ENCODE data around the gene CD300LG. TPM values are rescaled to one million over a fixed set of nuclear protein-coding genes. Genes with fewer than 3 reads are reported as not detected.

The CD300LG gene
- total RNA-seq, 1 experiment from 2014 or later, result not detected

GRCh38 chr17:43817826-43818225 is 29.1 kb upstream of the CD300LG start:
- Mint-ChIP-seq H3K27me3 (ENCODE audit: insufficient read depth, unreplicated experiment) (no peaks in the 10 kb centered on the region), H3K4me3 (ENCODE audit: unreplicated experiment) (no peak overlapping the region), H3K4me1 (ENCODE audit: insufficient read depth, unreplicated experiment) (peaks cover 8% of the 10 kb centered on the region), H3K27ac (ENCODE audit: low read depth, unreplicated experiment) (no peak overlapping the region), H3K9me3 (ENCODE audit: unreplicated experiment) (no peaks in the 10 kb centered on the region), H3K36me3 (ENCODE audit: insufficient read depth, unreplicated experiment) (peaks cover 33% of the 10 kb centered on the region)
- POLR2A ChIA-PET, result interaction anchor here (0.6 to 1.7 kb wide), 4 partner anchors 15 to 467 kb away, joined by 3 to 7 read pairs (median 4); partner anchors contain the start of gene MPP3
- CTCF ChIA-PET, result interaction anchor here (0.6 to 1.2 kb wide), 6 partner anchors 14 to 242 kb away, joined by 3 to 5 read pairs (median 4); no protein-coding TSS in a partner anchor
- DNase-seq (ENCODE audit: unreplicated experiment), result no peak
- TF ChIP-seq CTCF (IDR thresholded peaks at IDR 0.05; ENCODE audit: unreplicated experiment), result no peak
- intact Hi-C loops (cut with micrococcal nuclease), result no loop called here
- BruUV-seq (replicated peaks), result no TSS peak

- Mint-ChIP-seq H3K4me1 (ENCODE audit: insufficient read depth, unreplicated experiment) (peaks cover 8% of the 10 kb centered on the region), H3K27ac (ENCODE audit: low read depth, unreplicated experiment) (no peak overlapping the region), H3K4me3 (ENCODE audit: unreplicated experiment) (no peak overlapping the region), H3K27me3 (ENCODE audit: insufficient read depth, unreplicated experiment) (no peaks in the 10 kb centered on the region), H3K36me3 (ENCODE audit: insufficient read depth, unreplicated experiment) (peaks cover 41% of the 10 kb centered on the region), H3K9me3 (ENCODE audit: unreplicated experiment) (no peaks in the 10 kb centered on the region)
- no TSS peak for BruUV-seq (replicated peaks)
- intact Hi-C loops (cut with micrococcal nuclease), result no loop called here
- CTCF ChIA-PET, result interaction anchor here (0.6 to 1.3 kb wide), 4 partner anchors 52 to 103 kb away, joined by 3 to 9 read pairs (median 4); no protein-coding TSS in a partner anchor
- DNase-seq (ENCODE audit: unreplicated experiment), result no peak
- POLR2A ChIA-PET, result interaction anchor here (0.7 to 1.7 kb wide), 3 partner anchors 10 to 21 kb away, joined by 3 to 7 read pairs (median 4); no protein-coding TSS in a partner anchor
- no peak for TF ChIP-seq CTCF (IDR thresholded peaks at IDR 0.05; ENCODE audit: unreplicated experiment)
These were observed 28.0 kb upstream of the CD300LG start for GRCh38 chr17:43818966-43819365.

- ChIA-PET CTCF (no interaction called here), POLR2A (no interaction called here)
- BruUV-seq (replicated peaks), result no TSS peak
- no peak for TF ChIP-seq CTCF (IDR thresholded peaks at IDR 0.05; ENCODE audit: unreplicated experiment)
- Mint-ChIP-seq H3K27ac (ENCODE audit: low read depth, unreplicated experiment) (peak overlapping the region; percentile 22), H3K27me3 (ENCODE audit: insufficient read depth, unreplicated experiment) (no peaks in the 10 kb centered on the region), H3K9me3 (ENCODE audit: unreplicated experiment) (no peaks in the 10 kb centered on the region), H3K4me1 (ENCODE audit: insufficient read depth, unreplicated experiment) (no peaks in the 10 kb centered on the region), H3K36me3 (ENCODE audit: insufficient read depth, unreplicated experiment) (peaks cover 29% of the 10 kb centered on the region), H3K4me3 (ENCODE audit: unreplicated experiment) (no peak overlapping the region)
- DNase-seq (ENCODE audit: unreplicated experiment), result no peak
- intact Hi-C loops (cut with micrococcal nuclease), result no loop called here
These were observed 26.2 kb upstream of the CD300LG start for GRCh38 chr17:43820759-43821158.

GRCh38 chr17:43822570-43823190 is 24.3 kb upstream of the CD300LG start:
- intact Hi-C loops (cut with micrococcal nuclease), result no loop called here
- no peak overlapping the region for H3K4me3 Mint-ChIP-seq (ENCODE audit: unreplicated experiment)
- no peak for TF ChIP-seq CTCF (IDR thresholded peaks at IDR 0.05; ENCODE audit: unreplicated experiment)
- POLR2A ChIA-PET, result interaction anchor here (0.8 kb wide), 1 partner anchor 24 kb away, joined by 3 read pairs; no protein-coding TSS in a partner anchor
- H3K9me3 Mint-ChIP-seq (ENCODE audit: unreplicated experiment), result no peaks in the 10 kb centered on the region
- BruUV-seq (replicated peaks), result no TSS peak
- DNase-seq (ENCODE audit: unreplicated experiment), result no peak
- H3K27ac Mint-ChIP-seq (ENCODE audit: low read depth, unreplicated experiment), result no peak overlapping the region
- H3K36me3 Mint-ChIP-seq (ENCODE audit: insufficient read depth, unreplicated experiment), result peaks cover 42% of the 10 kb centered on the region
- no peaks in the 10 kb centered on the region for H3K27me3 Mint-ChIP-seq (ENCODE audit: insufficient read depth, unreplicated experiment)
- H3K4me1 Mint-ChIP-seq (ENCODE audit: insufficient read depth, unreplicated experiment), result no peaks in the 10 kb centered on the region
- CTCF ChIA-PET, result interaction anchor here (0.6 to 1.3 kb wide), 5 partner anchors 15 to 185 kb away, joined by 3 to 5 read pairs (median 3); no protein-coding TSS in a partner anchor
